Prostate gland (tissue), 2 donors: ENCODE data around the gene SLC25A34. TPM values are rescaled to one million over a fixed set of nuclear protein-coding genes. Genes with fewer than 3 reads are reported as not detected.
A peak's percentile ranks its signal among the peaks of the same experiment; 100 is the strongest.

ENCODE experiments used
- DNase-seq: peaks from one replicate; pipeline ENCODE4 v3.0.0-alpha.2; 2019; ENCODE audit warnings: low spot score
- H3K27ac ChIP-seq, 2 donors: fragments of 200-600 bp; sonication (generic); 2 replicates each; pipeline ENCODE4 v1.5.1; 2017 to 2019
- H3K27me3 ChIP-seq: fragments of 200-600 bp; sonication (generic); replicated peaks from 2 replicates; pipeline ENCODE4 v1.5.1; 2019; ENCODE audit not compliant: insufficient read depth
- H3K36me3 ChIP-seq, 2 donors: fragments of 200-600 bp; sonication (generic); 1 replicate in 1 of 2; 2 replicates in 1 of 2; pipeline versions ENCODE4 v1.5.1 to v1.8.1; 2017 to 2019
- H3K4me1 ChIP-seq: fragments of 200-600 bp; sonication (generic); replicated peaks from 2 replicates; pipeline ENCODE4 v1.5.1; 2019
- H3K4me3 ChIP-seq, 2 donors: fragments of 200-600 bp; sonication (generic); 2 replicates each; pipeline ENCODE4 v1.5.1; 2017 to 2019
- H3K9me3 ChIP-seq: fragments of 200-600 bp; sonication (generic); 2 replicates; pipeline ENCODE4 v1.5.1; 2017
- CTCF ChIP-seq, 4 experiments: fragments of 200-600 bp in 2 of 4; fragments of 450-650 bp in 2 of 4; sonication (generic) in 2 of 4; IDR thresholded peaks; 1 replicate in 3 of 4; 2 replicates in 1 of 4; pipeline ENCODE4 v1.5.1; 2016 to 2019; ENCODE audit warnings: antibody characterized with exemption in 4 of 4, mild to moderate bottlenecking in 2 of 4, moderate library complexity in 2 of 4
- POLR2A ChIP-seq: fragments of 450-650 bp; IDR thresholded peaks from one replicate; pipeline ENCODE4 v1.6.1; 2016; ENCODE audit warnings: antibody characterized with exemption, mild to moderate bottlenecking
- POLR2AphosphoS5 ChIP-seq: sonication (generic); formaldehyde crosslinking; IDR thresholded peaks from one replicate; pipeline ENCODE4 v1.6.1; 2017; ENCODE audit warnings: antibody characterized with exemption
- WGBS: methylation state at CpG from one replicate; pipeline ENCODE4 v1.1.5; 2018; 5-methylcytosine and 5-hydroxymethylcytosine counted together
- intact Hi-C: fragments of 100-400 bp; cut with DNase I; formaldehyde crosslinking; loops from one replicate; pipeline ENCODE4 v1.14.2; 2022
- total RNA-seq, 2 donors: library from RNA; depleted of rRNA; stranded (reverse); fragments of >200 nt; gene quantifications; one replicate each; pipeline ENCODE4 v1.1.0, GENCODE V29; 2016

SLC25A34 gene
- total RNA-seq, 2 donors from 2014 or later, result 1.1 to 1.4 TPM

DNA sequence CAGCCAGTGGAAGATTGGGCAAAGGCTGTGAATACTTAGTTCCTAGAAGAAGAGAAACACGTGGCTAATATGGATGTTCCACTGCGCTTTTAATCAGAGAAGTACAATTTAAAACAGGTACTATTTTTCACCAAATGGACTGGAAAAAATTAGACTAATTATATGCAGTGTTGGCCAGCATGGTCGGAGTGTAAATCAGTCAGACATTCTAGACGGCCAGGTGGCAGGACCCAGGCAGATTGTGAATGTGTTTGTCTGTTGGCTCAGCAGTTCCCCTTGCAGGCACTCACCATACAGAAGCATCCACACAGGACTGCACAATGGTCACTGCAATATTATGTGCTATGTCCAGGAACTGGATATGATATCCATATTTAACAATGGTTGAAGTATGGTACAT, 23.9 kb upstream of the SLC25A34 start:
- H3K27ac ChIP-seq, result no peak overlapping the region
- DNase-seq, result no peak
- intact Hi-C loops, result no loop called here
- no peaks in the 10 kb centered on the region for H3K9me3 ChIP-seq
- H3K4me3 ChIP-seq, result no peak overlapping the region
- 76% methylated on average over 4 of the region's 4 CpGs for WGBS
- no peak for TF ChIP-seq POLR2AphosphoS5
- no peak for TF ChIP-seq POLR2A
- TF ChIP-seq CTCF (IDR thresholded peaks at IDR 0.05), result no peak
- H3K27me3 ChIP-seq, result no peaks in the 10 kb centered on the region
- peaks cover 3% of the 10 kb centered on the region for H3K4me1 ChIP-seq
- H3K36me3 ChIP-seq, result no peaks in the 10 kb centered on the region

DNA sequence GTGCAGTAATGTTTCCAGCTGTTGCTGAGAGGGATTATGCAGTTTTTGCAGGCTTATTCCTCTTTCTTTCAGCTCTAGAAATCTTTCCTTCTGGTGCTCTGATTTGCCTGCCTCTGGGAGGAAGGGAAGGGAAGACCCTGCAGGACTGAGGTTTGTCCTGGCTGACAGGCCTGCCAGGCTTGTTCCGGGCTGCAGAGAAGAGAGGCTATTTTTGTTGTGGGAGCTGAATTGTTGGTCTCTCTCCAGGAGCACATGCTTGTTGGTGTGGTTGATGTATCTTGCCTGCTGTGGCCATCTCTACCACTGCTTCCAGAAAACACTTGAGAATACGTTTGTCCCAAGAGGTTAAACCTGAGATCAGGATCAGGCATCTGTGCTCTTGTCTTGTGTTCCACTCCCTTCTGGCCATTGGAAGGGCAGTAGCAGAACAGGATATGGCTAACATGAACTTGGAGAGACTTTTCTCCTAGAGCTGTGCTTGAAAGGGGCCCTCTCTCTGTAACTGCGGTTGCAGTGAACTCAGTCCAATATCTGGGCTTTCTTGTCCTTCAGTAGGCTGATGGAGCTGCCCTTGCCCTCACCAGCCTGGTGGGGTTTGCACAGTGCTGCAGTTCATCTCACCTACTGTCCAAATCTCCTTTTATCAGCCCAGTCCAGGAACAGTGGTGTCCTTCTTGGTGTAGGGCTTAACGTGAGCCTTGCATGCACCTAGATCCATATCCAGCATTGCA, 21.5 kb upstream of the SLC25A34 start:
- Histone ChIP-seq H3K4me1 (no peaks in the 10 kb centered on the region), H3K27ac (peak overlapping the region; percentile 24 to 26), H3K27me3 (no peaks in the 10 kb centered on the region), H3K36me3 (peaks cover 0 to 3% of the 10 kb centered on the region in 2 donors), H3K9me3 (no peaks in the 10 kb centered on the region), H3K4me3 (no peak overlapping the region)
- WGBS, result 52% methylated on average over 4 of the region's 4 CpGs
- no peak for DNase-seq
- TF ChIP-seq CTCF (IDR thresholded peaks at IDR 0.05) (no peak), POLR2AphosphoS5 (peak; percentile 38), POLR2A (no peak)
- intact Hi-C loops, result no loop called here

DNA sequence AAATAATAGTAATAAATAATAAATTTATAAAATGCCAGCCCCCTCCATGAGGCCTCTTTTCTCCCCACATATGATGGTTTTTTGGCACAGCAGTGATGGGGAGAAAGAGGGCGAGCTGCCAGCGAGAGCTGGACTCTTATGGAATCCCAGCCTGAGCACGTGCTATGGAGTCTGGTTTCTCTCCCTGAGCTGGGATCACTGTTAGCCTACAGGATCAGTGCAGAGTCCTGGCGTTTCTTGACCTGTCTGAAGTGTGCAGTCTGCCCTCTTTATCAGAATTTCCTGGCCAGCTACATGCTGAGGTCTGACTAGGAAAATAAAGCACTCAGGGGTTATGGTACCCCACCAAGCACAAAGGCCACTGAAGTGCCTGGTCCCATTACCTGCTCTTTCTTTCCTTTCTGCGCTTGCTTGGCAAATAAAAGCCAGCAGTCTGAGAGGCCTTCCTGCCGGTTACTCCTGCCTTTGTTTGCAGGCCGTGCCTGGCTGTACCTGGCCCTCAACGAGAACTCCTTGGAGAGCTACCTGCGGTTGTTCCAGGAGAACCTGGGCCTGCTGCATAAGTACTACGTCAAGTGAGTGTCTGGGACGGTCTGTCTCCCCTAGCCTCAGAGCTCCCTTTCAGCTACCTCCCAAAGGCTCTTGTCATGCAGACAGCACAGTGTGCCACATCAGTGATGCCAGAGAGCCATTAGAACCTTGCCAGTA, 18.5 kb upstream of the SLC25A34 start:
- H3K36me3 ChIP-seq, result peaks cover 0 to 3% of the 10 kb centered on the region in 2 donors
- no peaks in the 10 kb centered on the region for H3K9me3 ChIP-seq
- no peaks in the 10 kb centered on the region for H3K27me3 ChIP-seq
- H3K4me3 ChIP-seq, result no peak overlapping the region
- H3K4me1 ChIP-seq, result no peaks in the 10 kb centered on the region
- 79% methylated on average over 11 of the region's 11 CpGs for WGBS
- DNase-seq, result no peak
- no peak for TF ChIP-seq POLR2A
- intact Hi-C loops, result no loop called here
- no peak overlapping the region for H3K27ac ChIP-seq

DNA sequence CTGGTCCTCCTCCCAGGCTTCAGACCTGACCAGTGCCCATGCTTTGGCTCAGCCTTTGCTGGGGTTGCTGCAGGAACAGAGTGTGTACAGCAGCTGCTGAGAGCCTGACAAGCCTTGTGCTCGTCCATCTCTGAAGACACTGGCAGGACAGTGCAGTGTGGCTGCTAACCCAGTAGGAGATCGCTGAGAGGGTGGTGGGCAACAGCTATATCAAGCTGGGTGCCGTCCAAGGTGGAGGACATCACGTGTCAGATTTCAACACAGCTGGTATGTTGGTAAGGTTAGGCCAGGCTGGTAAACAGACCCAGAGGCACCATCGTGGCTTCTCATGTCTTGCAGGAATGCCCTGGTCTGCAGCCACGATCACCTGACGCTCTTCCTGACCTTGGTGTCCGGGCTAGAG, 17.9 kb upstream of the SLC25A34 start:
- WGBS, result 86% methylated on average over 8 of the region's 8 CpGs
- DNase-seq, result no peak
- Histone ChIP-seq H3K36me3 (peaks cover 0 to 3% of the 10 kb centered on the region in 2 donors), H3K9me3 (no peaks in the 10 kb centered on the region), H3K4me3 (no peak overlapping the region), H3K27ac (no peak overlapping the region), H3K27me3 (no peaks in the 10 kb centered on the region), H3K4me1 (no peaks in the 10 kb centered on the region)
- no peak for TF ChIP-seq CTCF (IDR thresholded peaks at IDR 0.05)
- TF ChIP-seq POLR2AphosphoS5, result no peak
- intact Hi-C loops, result no loop called here

DNA sequence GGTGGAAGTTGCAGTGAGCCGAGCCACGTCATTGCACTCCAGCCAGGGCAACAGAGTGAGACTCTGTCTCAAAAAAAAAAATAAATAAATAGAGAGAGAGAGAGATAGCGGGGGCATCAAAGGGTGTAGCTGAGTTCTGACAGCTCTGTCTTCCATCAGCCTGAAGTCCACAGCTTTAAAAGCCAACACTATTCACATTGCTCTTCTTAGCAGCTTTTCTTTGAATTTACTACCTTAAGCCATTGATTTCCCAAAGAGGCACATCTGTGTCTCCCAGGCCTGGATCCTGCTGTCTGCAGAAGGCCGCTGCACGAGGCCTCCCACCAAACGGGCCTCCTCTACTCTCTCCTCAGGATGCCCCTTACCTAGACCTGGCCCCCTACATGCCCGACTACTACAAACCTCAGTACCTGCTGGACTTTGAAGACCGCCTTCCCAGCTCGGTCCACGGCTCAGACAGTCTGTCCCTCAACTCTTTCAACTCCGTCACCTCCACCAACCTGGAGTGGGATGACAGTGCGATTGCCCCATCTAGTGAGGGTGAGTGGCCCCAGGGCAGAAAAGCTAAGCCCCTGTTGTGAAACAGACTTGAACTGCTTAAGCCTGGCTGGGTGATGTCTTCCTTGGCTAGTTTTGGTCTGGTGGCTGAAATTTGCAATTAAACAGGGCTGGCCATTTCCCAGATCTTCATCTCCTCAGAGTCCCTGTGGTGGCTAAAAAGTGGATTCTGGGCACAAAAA, 16.5 kb upstream of the SLC25A34 start:
- WGBS, result 87% methylated on average over 12 of the region's 12 CpGs
- intact Hi-C loops, result no loop called here

More for the DNA sequence above, 16.5 kb upstream of the SLC25A34 start:
- Histone ChIP-seq H3K36me3 (peaks cover 0 to 3% of the 10 kb centered on the region in 2 donors), H3K4me1 (no peaks in the 10 kb centered on the region), H3K27ac (no peak overlapping the region), H3K27me3 (no peaks in the 10 kb centered on the region), H3K4me3 (no peak overlapping the region), H3K9me3 (no peaks in the 10 kb centered on the region)
- no peak for DNase-seq
- no peak for TF ChIP-seq POLR2AphosphoS5
- no peak for TF ChIP-seq CTCF (IDR thresholded peaks at IDR 0.05)
- TF ChIP-seq POLR2A, result no peak
